GM12801 (cell line): Measurements from ENCODE around the gene HYCC1.

Experiments
- CTCF ChIP-seq: IDR thresholded peaks from one replicate; pipeline ENCODE4 v1.5.1; 2011; ENCODE audit warnings: control low read depth; ENCODE audit not compliant: insufficient read length; ENCODE audit errors: extremely low read depth

HYCC1 gene

GRCh38 chr7:22983257-22983855, 30.6 kb downstream of the HYCC1 start:
- no peak for TF ChIP-seq CTCF

GRCh38 chr7:22980422-22980821, 33.5 kb downstream of the HYCC1 start:
- TF ChIP-seq CTCF: no peak

GRCh38 chr7:22979861-22980260, 34.1 kb downstream of the HYCC1 start:
- no peak for TF ChIP-seq CTCF

- no peak for TF ChIP-seq CTCF
These were observed 34.7 kb downstream of the HYCC1 start for GRCh38 chr7:22979251-22979650.

GRCh38 chr7:22972207-22972606, 41.7 kb downstream of the HYCC1 start:
- TF ChIP-seq CTCF: no peak

GRCh38 chr7:22969010-22969431, 44.9 kb downstream of the HYCC1 start:
- TF ChIP-seq CTCF: no peak
